Stimulated activated CD8-positive, alpha-beta memory T cell treated with anti-CD3 and anti-CD28 coated beads, Interleukin-2, amount 100 ng/mL, for 48 hours (primary cell): ENCODE measurements around the gene LIX1L.

ENCODE experiments used
- DNase-seq, 2 donors: peaks; one replicate each; pipeline ENCODE4 v3.0.0-alpha.2; 2020; ENCODE audit warnings: low read depth in 2 of 2

The LIX1L gene

GRCh38 chr1:145957443-145958319, at the start of gene LIX1L:
TSS of gene LIX1L (minus strand) at chr1:145958017. CDS start at chr1:145957927, 90 bp downstream.
- DNase-seq: peak; percentile 91 to 93

DNA sequence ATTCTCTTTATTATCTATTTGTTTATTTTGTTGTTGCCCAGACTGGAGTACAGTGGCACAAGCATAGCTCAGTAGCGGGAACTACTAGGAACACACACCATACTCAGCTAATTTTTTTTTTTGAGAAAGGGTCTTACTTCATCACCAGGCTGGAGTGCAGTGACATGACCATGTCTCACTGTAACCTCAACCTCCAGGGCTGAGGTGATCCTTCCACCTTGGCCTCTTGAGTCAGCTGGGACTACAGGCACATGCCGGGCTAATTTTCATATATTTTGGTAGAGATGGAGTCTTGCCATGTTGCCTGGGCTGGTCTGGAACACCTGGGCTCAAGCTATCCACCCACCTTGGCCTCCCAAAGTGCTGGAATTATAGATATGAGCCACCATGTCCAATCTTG, 43.9 kb upstream of the LIX1L start:
- DNase-seq: no peak

- no peak for DNase-seq
Measured at GRCh38 chr1:145999321-146000024, 41.7 kb upstream of the LIX1L start.

- DNase-seq: no peak
Measured at GRCh38 chr1:145997718-145998023, 39.9 kb upstream of the LIX1L start.

DNA sequence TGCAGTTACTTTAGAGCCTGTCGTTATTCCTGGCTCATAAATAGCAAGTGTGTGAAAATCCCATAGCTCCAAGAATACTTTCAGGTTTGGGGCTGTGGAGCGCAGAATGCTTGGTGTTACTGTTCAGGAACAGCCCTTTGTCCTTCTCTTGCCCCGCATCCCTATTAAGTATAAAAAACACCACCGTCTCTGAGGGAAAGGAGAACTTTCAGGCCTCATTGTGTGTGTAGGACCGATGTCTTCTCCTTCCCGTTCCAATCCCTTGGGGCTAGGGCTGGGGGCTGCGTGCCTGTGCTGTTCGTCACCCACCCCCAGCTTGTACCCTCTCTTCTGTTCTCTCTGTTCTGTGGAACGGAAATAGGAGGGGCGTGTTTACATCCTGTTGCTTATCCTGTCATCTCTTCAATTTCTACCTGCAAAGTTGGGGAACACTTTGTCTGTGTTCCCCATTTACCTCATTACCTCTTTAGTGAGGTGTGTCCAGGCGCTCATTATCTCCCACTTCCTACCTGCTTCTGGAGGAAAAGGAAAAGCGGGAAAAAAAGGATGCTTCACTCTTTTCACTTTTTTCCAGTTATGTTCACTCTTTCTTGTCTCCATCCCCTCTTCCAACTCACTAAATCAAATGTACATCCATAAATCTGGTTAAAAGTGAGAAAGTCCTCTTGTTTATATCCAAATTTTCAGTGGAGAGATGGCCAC, 39.4 kb upstream of the LIX1L start:
- DNase-seq: peak in 1 of 2 donors; percentile 32

GRCh38 chr1:145996433-145997015, 38.7 kb upstream of the LIX1L start, which contains the start of gene TXNIP:
TSS of gene TXNIP (minus strand) at chr1:145996579. CDS start at chr1:145996266, 313 bp downstream.
- DNase-seq: peak; percentile 86 to 92

GRCh38 chr1:145995964-145996432, 38.2 kb upstream of the LIX1L start:
- DNase-seq: no peak

DNA sequence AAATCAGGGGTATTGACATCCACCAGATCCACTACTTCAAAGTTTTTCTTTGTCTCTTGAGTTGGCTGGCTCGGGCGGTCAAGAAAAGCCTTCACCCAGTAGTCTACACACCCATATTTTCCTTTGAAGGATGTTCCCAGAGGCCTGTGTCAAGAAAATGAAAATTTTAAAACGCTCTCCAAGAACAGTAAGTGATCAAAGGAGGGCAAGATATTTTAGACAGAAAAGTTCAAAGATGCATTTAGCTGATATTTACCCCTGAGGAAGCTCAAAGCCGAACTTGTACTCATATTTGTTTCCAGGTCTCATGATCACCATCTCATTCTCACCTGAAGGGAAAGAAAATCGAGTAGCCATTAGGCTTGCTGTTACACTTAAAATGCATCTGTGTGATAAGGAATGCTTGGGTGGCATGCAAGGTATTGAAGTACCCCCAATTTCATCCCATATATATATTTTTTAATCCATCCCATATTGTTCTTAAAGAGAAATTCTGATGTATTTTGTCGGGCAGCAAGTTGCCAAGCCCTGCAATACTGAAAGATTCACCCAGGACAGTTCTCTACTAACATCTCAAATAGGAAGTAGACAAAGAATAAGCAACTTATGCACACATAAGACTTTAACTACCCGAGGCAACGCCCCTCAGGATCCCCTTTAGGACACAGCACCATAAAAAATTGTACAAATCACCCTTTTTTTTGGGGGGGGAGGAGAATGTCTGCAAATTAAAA, 37.5 kb upstream of the LIX1L start:
- DNase-seq: no peak

DNA sequence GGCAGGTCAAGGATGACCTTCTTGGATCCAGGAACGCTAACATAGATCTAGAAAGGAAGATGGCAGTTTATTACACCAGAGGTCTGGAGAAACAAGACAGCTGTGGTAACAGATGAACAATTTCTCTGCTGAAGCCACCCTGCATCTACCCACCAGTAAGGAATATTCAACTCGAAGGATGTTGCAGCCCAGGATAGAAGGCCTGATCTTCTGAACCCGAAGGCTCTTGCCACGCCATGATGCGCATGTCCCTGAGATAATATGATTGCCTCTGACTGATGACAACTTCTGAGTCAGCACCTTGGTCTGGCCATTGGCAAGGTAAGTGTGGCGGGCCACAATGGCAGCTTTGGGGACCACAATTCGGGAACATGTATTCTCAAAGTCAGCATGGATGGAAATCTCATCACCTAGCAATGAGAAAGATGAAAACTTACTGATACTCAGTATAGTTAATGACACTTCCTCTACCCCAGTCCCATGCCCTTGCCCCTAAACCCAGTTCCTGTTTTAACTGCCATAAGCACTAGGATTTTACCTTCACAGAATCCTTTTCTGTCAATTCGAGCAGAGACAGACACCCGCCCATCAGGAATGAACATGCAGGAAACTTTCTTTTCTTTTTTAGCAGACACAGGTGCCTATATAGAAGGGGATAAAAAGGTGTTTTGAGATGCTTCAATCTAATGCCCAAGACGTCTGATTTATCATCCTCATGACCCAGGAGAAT, 36.7 kb upstream of the LIX1L start:
- DNase-seq: peak in 1 of 2 donors; percentile 37

DNA sequence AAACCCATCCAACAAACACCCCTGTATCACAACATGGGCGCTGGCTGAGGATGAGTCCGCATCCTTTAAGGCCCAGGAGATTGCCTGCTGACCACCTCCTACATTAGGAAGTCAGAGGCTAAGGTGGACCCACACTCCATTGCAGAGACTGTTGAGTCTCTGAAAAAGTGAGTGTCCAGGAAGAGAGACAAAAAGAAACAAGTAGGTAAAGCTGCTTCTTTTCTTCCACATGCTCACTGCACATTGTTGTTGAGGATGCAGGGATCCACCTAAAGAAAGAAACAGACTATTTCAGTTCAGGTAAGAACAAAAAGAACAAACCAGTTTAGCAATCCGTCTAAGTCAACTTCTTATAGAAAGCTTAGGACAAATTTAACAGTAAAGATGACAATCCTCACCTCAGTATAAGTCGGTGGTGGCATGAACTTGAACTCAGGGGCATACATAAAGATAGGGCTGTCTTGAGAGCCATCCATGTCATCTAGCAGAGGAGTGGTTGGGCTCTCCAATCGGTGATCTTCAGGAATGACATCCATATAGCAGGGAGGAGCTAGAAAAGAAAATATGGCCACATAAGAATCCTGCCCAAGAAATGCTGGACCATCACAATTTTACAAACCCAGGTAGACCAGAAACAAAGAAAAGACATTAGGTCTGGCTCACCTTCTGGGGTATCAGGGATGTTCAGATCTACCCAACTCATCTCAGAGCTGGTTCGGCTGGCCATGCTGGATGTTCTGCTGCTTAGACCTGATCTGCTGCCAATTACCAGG, 36.0 kb upstream of the LIX1L start:
- no peak for DNase-seq

GRCh38 chr1:145992958-145993617, 35.3 kb upstream of the LIX1L start:
- no peak for DNase-seq

DNA sequence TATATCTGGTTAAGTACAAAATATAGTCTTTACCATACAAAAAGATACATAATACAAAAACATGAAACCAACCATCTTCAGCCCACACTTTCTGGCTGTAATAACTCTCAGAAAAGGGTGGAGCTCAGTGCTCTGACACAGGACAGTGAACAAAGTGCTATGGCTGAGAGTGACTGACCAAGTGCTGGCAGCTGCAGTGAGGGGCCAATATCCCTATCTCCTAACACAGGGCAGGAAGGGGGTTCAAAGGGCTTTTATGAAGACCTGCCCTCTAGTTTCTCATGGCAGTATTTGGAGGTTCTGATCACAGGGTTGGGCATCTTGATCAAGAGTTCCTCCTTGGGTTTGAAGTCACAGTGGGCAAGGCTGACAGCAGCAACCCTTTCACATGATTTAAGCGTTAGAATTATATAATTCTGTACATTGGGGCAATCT, 34.7 kb upstream of the LIX1L start:
- no peak for DNase-seq

- DNase-seq: no peak
Measured at GRCh38 chr1:145991735-145992412, 34.1 kb upstream of the LIX1L start.

GRCh38 chr1:145990249-145990855, 32.5 kb upstream of the LIX1L start:
- DNase-seq: no peak

DNA sequence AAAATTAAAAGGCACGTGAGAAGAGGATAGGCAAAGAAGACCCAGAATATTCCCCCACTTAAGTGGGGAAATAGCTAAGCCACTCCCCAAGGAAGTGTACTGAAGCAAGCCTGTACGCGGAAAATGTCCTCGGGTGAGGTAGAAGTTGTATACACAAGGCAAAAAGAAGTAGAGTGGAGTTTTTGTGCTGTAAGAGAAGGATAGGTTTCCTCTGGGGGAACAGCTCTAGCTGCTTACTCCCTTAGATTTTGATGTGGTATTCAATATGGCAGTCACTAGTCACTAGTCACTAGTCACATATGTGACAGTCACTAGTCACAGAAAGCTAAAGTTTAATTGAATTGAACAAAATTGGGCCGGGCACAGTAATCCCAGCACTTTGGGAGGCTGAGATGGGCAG, 31.0 kb upstream of the LIX1L start:
- no peak for DNase-seq

- DNase-seq: no peak
Measured at GRCh38 chr1:145987926-145988325, 30.1 kb upstream of the LIX1L start.

GRCh38 chr1:145986551-145986950, 28.7 kb upstream of the LIX1L start:
- no peak for DNase-seq
